UCSD-AML1 (cell line): Measurements from ENCODE around the gene FGA.

Source experiments
- DNase-seq: peaks from one replicate; lab custom pipeline; 2025; ENCODE audit not compliant: unreplicated experiment; lab: John Stamatoyannopoulos, UW

Gene FGA

DNA sequence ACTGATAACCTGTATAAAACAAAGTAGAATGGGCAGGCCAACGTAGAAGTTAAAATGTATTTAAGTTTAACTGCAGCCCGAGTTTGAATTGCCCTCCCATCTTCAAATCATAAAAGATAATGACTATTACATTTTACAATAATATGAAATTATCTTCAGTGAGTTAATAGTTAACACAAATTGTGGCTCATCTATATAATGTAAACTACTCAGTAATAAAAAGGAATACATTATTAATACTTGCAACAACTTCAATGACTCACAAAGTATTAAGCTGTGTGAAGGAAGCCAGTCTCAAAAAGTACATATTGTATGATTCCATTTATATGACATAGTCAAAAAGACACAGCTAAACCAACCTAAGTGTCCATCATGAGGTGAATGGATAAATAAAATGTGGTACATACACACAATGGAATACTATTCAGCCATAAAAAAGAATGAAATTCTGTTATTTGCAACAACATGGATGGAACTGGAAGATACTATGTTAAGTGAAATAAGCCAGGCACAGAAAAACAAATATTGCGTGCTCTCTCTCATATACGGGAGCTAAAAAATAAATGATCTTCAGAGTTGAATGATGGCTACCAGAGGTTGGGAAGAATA is 48.2 kb downstream of the FGA start:
- no peak for DNase-seq
